A549 (cell line): ENCODE measurements around the gene LRCH1.

ENCODE experiments used
- CHD4 ChIP-seq: fragments of 200-600 bp; sonication (generic); IDR thresholded peaks from 2 replicates; pipeline ENCODE4 v1.6.1; 2016; ENCODE audit warnings: antibody characterized with exemption, mild to moderate bottlenecking, borderline replicate concordance
- EP300 ChIP-seq, 2 experiments: fragments of >200 bp; sonication (Bioruptor Twin); formaldehyde crosslinking; IDR thresholded peaks; 2 replicates in 1 of 2; 3 replicates in 1 of 2; pipeline ENCODE4 v1.6.1; 2016 to 2017
- JUNB ChIP-seq: fragments of >200 bp; sonication (Bioruptor Twin); formaldehyde crosslinking; IDR thresholded peaks from 2 replicates; pipeline ENCODE4 v1.6.1; 2016
- NFE2L2 ChIP-seq: fragments of 150-350 bp; conservative IDR thresholded peaks from 2 replicates; pipeline ENCODE4 v1.6.1; 2014; ENCODE audit warnings: low read length
- PHF8 ChIP-seq: fragments of 200-600 bp; sonication (generic); IDR thresholded peaks from 2 replicates; pipeline ENCODE4 v1.6.1; 2016; ENCODE audit warnings: low read depth, mild to moderate bottlenecking, antibody characterized with exemption, moderate library complexity, borderline replicate concordance
- POLR2A ChIP-seq: IDR thresholded peaks from 2 replicates; pipeline ENCODE4 v1.6.1; 2012; ENCODE audit warnings: mild to moderate bottlenecking, low read length
- RAD21 ChIP-seq, 2 experiments: fragments of >200 bp in 1 of 2; sonication (Bioruptor Twin) in 1 of 2; formaldehyde crosslinking in 1 of 2; IDR thresholded peaks in 1 of 2; conservative IDR thresholded peaks in 1 of 2; 2 replicates in 1 of 2; 3 replicates in 1 of 2; pipeline ENCODE4 v1.6.1; 2012 to 2018; ENCODE audit warnings: inconsistent platforms in 1 of 2
- REST ChIP-seq: fragments of 200-600 bp; sonication (generic); IDR thresholded peaks from 2 replicates; pipeline ENCODE4 v1.6.1; 2016; ENCODE audit warnings: antibody characterized with exemption, mild to moderate bottlenecking, moderate library complexity
- SREBF2 ChIP-seq: fragments of 450-650 bp; IDR thresholded peaks from 2 replicates; pipeline ENCODE4 v1.6.1; 2014; ENCODE audit warnings: mild to moderate bottlenecking, moderate library complexity
- ZFP36 ChIP-seq: fragments of 450-650 bp; IDR thresholded peaks from 2 replicates; pipeline ENCODE4 v1.6.1; 2014; ENCODE audit warnings: borderline replicate concordance; ENCODE audit not compliant: partially characterized antibody
- TF ChIP-seq, protein P1 (sequence below): fragments of >200 bp; sonication (Bioruptor Twin); formaldehyde crosslinking; IDR thresholded peaks from 3 replicates; pipeline ENCODE4 v1.5.1; 2016

DNA sequence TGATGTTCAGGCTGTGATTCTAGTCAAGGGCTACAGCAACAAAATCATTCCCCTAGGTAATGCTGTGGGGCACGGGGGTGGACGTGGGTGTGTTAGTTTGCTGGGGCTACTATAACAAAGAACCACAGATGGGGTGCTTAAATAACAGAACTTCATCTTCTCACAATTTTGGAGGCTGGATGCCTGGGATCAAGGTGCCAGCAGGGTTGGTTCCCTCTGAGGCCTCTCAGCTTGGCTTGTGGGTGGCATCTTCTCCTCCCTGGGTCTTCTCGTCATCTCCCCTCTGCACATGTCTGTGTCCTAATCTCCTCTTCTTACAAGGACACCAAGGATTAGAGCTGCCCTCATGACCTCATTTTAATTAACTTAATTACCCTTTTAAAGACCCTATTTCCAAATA lies 129.0 kb downstream of the LRCH1 start:
- TF ChIP-seq, protein P1, sequence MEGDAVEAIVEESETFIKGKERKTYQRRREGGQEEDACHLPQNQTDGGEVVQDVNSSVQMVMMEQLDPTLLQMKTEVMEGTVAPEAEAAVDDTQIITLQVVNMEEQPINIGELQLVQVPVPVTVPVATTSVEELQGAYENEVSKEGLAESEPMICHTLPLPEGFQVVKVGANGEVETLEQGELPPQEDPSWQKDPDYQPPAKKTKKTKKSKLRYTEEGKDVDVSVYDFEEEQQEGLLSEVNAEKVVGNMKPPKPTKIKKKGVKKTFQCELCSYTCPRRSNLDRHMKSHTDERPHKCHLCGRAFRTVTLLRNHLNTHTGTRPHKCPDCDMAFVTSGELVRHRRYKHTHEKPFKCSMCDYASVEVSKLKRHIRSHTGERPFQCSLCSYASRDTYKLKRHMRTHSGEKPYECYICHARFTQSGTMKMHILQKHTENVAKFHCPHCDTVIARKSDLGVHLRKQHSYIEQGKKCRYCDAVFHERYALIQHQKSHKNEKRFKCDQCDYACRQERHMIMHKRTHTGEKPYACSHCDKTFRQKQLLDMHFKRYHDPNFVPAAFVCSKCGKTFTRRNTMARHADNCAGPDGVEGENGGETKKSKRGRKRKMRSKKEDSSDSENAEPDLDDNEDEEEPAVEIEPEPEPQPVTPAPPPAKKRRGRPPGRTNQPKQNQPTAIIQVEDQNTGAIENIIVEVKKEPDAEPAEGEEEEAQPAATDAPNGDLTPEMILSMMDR = no peak
- TF ChIP-seq EP300 (IDR thresholded peaks at IDR 0.05) (no peak), SREBF2 (no peak), NFE2L2 (no peak), JUNB (no peak), RAD21 (conservative IDR thresholded peaks at IDR 0.05 in 1 of 2, IDR thresholded peaks at IDR 0.05 in 1 of 2) (no peak), PHF8 (no peak), POLR2A (no peak), CHD4 (no peak), ZFP36 (no peak), REST (no peak)
